ENCODE data around the gene ADCYAP1R1.

Gene ADCYAP1R1

DNA sequence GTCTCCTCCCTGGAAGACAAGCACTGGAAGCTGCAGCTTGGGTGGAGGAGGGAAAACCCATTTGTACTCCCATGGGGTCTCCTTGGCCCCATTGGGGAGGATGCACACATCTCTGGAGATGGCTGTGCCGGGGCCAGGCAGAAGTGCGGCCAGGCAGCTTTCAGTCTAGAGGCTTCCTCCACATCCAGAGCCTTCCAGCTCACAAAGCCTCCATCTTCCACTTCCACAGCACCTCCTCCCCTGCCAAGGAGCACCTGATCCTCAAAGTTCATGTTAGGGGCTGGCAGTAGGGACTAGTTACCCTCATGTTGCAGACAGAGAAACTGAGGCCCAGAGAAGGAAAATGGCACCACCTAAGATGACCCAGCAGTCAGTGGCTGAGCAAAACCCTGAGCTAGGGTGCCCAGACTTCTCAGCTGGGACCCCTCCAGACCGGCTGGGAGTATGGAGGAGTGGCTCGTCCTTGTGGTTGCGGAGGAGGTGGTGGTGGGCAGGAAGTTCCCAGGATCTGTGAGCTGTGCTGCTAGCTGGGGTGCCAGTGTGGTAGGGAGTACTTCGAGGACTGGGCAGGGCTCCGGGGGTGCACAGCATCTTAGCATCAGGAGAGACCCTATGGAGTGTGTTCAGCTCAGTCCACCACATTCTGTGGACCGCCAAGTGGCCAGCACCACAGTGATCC lies 44.2 kb downstream of the ADCYAP1R1 start:
- no peak overlapping the region for H3K4me3 ChIP-seq (ENCODE audit: control insufficient read depth, low read depth, low read length)
- DNase-seq (ENCODE audit: low read depth), result no peak
- TF ChIP-seq CTCF (IDR thresholded peaks at IDR 0.05; ENCODE audit: control insufficient read depth, insufficient read depth, low read depth, low read length, missing control alignments), result no peak

- TF ChIP-seq CTCF (IDR thresholded peaks at IDR 0.05; ENCODE audit: control insufficient read depth, insufficient read depth, low read depth, low read length, missing control alignments), result no peak
- DNase-seq (ENCODE audit: low read depth), result no peak
These were observed 44.8 kb downstream of the ADCYAP1R1 start for GRCh38 chr7:31096877-31097258.

GRCh38 chr7:31098642-31099360 lies 46.7 kb downstream of the ADCYAP1R1 start:
- H3K4me3 ChIP-seq (ENCODE audit: control insufficient read depth, low read depth, low read length), result no peak overlapping the region
- no peak for TF ChIP-seq CTCF (IDR thresholded peaks at IDR 0.05; ENCODE audit: control insufficient read depth, insufficient read depth, low read depth, low read length, missing control alignments)
- DNase-seq (ENCODE audit: low read depth), result no peak

More at GRCh38 chr7:31096877-31097258, 44.8 kb downstream of the ADCYAP1R1 start:
- no peak overlapping the region for H3K4me3 ChIP-seq (ENCODE audit: control insufficient read depth, low read depth, low read length)

- DNase-seq (ENCODE audit: low read depth), result no peak
- H3K4me3 ChIP-seq (ENCODE audit: control insufficient read depth, low read depth, low read length), result no peak overlapping the region
- TF ChIP-seq CTCF (IDR thresholded peaks at IDR 0.05; ENCODE audit: control insufficient read depth, insufficient read depth, low read depth, low read length, missing control alignments), result no peak
These were observed 47.6 kb downstream of the ADCYAP1R1 start for GRCh38 chr7:31099451-31100444.

DNA sequence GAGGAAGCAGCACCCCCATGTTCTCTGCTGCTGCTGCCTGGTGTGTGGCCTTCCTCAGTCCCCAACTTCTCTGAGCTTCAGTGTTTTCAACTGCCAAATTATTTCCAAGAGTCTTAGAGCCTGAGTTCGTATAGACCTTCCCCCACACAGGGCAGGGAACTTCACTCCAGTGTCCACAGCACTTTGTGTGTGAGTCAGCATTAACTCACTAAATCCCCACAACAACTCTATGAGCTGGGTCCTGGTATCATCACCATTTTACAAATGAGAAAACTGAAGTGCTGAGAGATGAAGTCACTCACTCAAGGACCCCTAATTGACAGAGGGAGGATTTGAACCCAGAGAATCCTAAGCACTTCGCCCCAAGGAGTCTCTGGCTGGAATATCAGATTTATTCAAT lies 48.3 kb downstream of the ADCYAP1R1 start:
- no peak for TF ChIP-seq CTCF (IDR thresholded peaks at IDR 0.05; ENCODE audit: control insufficient read depth, insufficient read depth, low read depth, low read length, missing control alignments)
- H3K4me3 ChIP-seq (ENCODE audit: control insufficient read depth, low read depth, low read length), result no peak overlapping the region
- no peak for DNase-seq (ENCODE audit: low read depth)

DNA sequence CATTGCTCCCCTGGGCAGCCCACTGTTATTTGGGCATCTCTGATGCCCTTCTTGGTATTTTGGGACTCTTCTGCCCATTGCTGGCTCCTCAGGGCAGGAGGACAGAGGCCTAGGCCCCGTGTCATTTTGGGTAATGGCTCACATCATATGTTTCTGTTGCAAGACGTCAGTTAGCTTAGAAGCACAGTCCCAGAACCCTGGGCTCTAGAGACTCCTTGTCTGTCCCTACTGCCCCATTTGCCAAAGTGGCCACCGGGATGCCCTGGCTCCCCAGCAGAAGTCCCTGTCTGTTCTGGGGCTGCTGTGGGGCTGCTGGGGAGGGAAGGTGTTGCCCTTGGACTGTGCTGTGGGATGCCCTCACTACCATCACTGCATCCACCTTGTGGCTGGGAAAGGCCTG lies 48.8 kb downstream of the ADCYAP1R1 start:
- no peak for TF ChIP-seq CTCF (IDR thresholded peaks at IDR 0.05; ENCODE audit: control insufficient read depth, insufficient read depth, low read depth, low read length, missing control alignments)
- DNase-seq (ENCODE audit: low read depth), result no peak
- H3K4me3 ChIP-seq (ENCODE audit: control insufficient read depth, low read depth, low read length), result no peak overlapping the region

All from AG09309 (cell line).